HEK293 (cell line): ENCODE results near the gene PEPD.

Source experiments
- BCL11A ChIP-seq: fragments of 450-650 bp; formaldehyde crosslinking; IDR thresholded peaks from 2 replicates; pipeline ENCODE4 v1.5.1; 2016; ENCODE audit warnings: low read depth, missing biosample characterization, missing genetic modification characterization
- ZBTB1 ChIP-seq: fragments of 450-650 bp; formaldehyde crosslinking; IDR thresholded peaks from 2 replicates; pipeline ENCODE4 v1.5.1; 2016; ENCODE audit warnings: missing biosample characterization, missing genetic modification characterization
- ZNF121 ChIP-seq: fragments of 450-650 bp; formaldehyde crosslinking; IDR thresholded peaks from 2 replicates; pipeline ENCODE4 v1.5.1; 2016; ENCODE audit warnings: missing biosample characterization, missing genetic modification characterization
- ZNF292 ChIP-seq: fragments of 450-650 bp; formaldehyde crosslinking; IDR thresholded peaks from 2 replicates; pipeline ENCODE4 v1.5.1; 2016; ENCODE audit warnings: low read depth, missing biosample characterization, missing genetic modification characterization, borderline replicate concordance
- ZNF311 ChIP-seq: fragments of 450-650 bp; formaldehyde crosslinking; IDR thresholded peaks from 2 replicates; pipeline ENCODE4 v1.5.1; 2017; ENCODE audit warnings: missing biosample characterization, missing genetic modification characterization, borderline replicate concordance
- ZXDB ChIP-seq: fragments of 450-650 bp; formaldehyde crosslinking; IDR thresholded peaks from 2 replicates; pipeline ENCODE4 v1.5.1; 2016; ENCODE audit warnings: missing biosample characterization, missing genetic modification characterization
- TF ChIP-seq, protein P1 (sequence below): fragments of 450-650 bp; formaldehyde crosslinking; IDR thresholded peaks from 2 replicates; pipeline ENCODE4 v1.5.1; 2016; ENCODE audit warnings: missing biosample characterization, missing genetic modification characterization
- TF ChIP-seq, protein P2 (sequence below): fragments of 450-650 bp; formaldehyde crosslinking; IDR thresholded peaks from 2 replicates; pipeline ENCODE4 v1.5.1; 2016; ENCODE audit warnings: missing biosample characterization, missing genetic modification characterization
- TF ChIP-seq, protein P3 (sequence below): fragments of 450-650 bp; formaldehyde crosslinking; IDR thresholded peaks from 2 replicates; pipeline ENCODE4 v1.5.1; 2016; ENCODE audit warnings: missing biosample characterization, missing genetic modification characterization, borderline replicate concordance
- TF ChIP-seq, protein P4 (sequence below): fragments of 450-650 bp; formaldehyde crosslinking; IDR thresholded peaks from 2 replicates; pipeline ENCODE4 v1.5.1; 2016; ENCODE audit warnings: missing biosample characterization, missing genetic modification characterization, low read depth
- TF ChIP-seq, protein P5 (sequence below): fragments of 450-650 bp; IDR thresholded peaks from 2 replicates; pipeline ENCODE4 v1.5.1; 2018; ENCODE audit warnings: missing biosample characterization, missing genetic modification characterization
- TF ChIP-seq, protein P6 (sequence below): fragments of 450-650 bp; formaldehyde crosslinking; IDR thresholded peaks from 2 replicates; pipeline ENCODE4 v1.5.1; 2016; ENCODE audit warnings: missing biosample characterization, missing genetic modification characterization, low read depth
- TF ChIP-seq, protein P7 (sequence below): fragments of 450-650 bp; formaldehyde crosslinking; IDR thresholded peaks from 2 replicates; pipeline ENCODE4 v1.5.1; 2016; ENCODE audit warnings: missing biosample characterization, missing genetic modification characterization
- TF ChIP-seq, protein P8 (sequence below): fragments of 450-650 bp; formaldehyde crosslinking; IDR thresholded peaks from 2 replicates; pipeline ENCODE4 v1.5.1; 2017; ENCODE audit warnings: missing biosample characterization, missing genetic modification characterization

DNA sequence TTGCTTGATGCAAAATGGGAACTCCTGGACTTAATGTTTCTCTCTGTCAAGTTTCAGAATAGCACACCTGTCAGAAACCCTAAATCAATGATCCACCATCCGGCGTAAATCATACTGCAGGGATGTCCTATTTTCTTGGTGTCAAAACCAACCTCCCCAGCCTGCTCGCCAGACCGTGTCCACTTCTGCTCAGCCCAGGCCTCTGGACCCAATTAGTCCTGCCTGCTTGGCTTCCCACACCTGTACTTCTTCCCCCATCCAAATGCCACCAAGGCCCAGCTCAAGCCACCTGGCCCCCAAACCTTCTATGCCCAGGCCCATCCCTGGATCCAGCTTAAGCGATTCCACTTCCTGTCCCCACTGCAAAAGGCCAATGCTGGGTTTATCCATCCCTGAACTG is 25.1 kb upstream of the PEPD start:
- TF ChIP-seq, protein P1, sequence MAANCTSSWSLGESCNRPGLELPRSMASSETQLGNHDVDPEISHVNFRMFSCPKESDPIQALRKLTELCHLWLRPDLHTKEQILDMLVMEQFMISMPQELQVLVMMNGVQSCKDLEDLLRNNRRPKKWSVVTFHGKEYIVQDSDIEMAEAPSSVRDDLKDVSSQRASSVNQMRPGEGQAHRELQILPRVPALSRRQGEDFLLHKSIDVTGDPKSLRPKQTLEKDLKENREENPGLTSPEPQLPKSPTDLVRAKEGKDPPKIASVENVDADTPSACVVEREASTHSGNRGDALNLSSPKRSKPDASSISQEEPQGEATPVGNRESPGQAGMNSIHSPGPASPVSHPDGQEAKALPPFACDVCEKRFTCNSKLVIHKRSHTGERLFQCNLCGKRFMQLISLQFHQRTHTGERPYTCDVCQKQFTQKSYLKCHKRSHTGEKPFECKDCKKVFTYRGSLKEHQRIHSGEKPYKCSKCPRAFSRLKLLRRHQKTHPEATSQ (tag by site-specific recombination) = no peak
- TF ChIP-seq ZNF311 (tag by site-specific recombination) (no peak), ZXDB (tag by site-specific recombination) (no peak), ZNF121 (tag by site-specific recombination) (no peak), ZNF292 (tag by site-specific recombination) (no peak), ZBTB1 (tag by site-specific recombination) (no peak), BCL11A (tag by site-specific recombination) (no peak)
- TF ChIP-seq, protein P2, sequence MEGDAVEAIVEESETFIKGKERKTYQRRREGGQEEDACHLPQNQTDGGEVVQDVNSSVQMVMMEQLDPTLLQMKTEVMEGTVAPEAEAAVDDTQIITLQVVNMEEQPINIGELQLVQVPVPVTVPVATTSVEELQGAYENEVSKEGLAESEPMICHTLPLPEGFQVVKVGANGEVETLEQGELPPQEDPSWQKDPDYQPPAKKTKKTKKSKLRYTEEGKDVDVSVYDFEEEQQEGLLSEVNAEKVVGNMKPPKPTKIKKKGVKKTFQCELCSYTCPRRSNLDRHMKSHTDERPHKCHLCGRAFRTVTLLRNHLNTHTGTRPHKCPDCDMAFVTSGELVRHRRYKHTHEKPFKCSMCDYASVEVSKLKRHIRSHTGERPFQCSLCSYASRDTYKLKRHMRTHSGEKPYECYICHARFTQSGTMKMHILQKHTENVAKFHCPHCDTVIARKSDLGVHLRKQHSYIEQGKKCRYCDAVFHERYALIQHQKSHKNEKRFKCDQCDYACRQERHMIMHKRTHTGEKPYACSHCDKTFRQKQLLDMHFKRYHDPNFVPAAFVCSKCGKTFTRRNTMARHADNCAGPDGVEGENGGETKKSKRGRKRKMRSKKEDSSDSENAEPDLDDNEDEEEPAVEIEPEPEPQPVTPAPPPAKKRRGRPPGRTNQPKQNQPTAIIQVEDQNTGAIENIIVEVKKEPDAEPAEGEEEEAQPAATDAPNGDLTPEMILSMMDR (tag by site-specific recombination) = no peak
- TF ChIP-seq, protein P3, sequence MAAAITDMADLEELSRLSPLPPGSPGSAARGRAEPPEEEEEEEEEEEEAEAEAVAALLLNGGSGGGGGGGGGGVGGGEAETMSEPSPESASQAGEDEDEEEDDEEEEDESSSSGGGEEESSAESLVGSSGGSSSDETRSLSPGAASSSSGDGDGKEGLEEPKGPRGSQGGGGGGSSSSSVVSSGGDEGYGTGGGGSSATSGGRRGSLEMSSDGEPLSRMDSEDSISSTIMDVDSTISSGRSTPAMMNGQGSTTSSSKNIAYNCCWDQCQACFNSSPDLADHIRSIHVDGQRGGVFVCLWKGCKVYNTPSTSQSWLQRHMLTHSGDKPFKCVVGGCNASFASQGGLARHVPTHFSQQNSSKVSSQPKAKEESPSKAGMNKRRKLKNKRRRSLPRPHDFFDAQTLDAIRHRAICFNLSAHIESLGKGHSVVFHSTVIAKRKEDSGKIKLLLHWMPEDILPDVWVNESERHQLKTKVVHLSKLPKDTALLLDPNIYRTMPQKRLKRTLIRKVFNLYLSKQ (tag by site-specific recombination) = no peak
- TF ChIP-seq, protein P4, sequence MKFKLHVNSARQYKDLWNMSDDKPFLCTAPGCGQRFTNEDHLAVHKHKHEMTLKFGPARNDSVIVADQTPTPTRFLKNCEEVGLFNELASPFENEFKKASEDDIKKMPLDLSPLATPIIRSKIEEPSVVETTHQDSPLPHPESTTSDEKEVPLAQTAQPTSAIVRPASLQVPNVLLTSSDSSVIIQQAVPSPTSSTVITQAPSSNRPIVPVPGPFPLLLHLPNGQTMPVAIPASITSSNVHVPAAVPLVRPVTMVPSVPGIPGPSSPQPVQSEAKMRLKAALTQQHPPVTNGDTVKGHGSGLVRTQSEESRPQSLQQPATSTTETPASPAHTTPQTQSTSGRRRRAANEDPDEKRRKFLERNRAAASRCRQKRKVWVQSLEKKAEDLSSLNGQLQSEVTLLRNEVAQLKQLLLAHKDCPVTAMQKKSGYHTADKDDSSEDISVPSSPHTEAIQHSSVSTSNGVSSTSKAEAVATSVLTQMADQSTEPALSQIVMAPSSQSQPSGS (tag by site-specific recombination) = no peak
- TF ChIP-seq, protein P5, sequence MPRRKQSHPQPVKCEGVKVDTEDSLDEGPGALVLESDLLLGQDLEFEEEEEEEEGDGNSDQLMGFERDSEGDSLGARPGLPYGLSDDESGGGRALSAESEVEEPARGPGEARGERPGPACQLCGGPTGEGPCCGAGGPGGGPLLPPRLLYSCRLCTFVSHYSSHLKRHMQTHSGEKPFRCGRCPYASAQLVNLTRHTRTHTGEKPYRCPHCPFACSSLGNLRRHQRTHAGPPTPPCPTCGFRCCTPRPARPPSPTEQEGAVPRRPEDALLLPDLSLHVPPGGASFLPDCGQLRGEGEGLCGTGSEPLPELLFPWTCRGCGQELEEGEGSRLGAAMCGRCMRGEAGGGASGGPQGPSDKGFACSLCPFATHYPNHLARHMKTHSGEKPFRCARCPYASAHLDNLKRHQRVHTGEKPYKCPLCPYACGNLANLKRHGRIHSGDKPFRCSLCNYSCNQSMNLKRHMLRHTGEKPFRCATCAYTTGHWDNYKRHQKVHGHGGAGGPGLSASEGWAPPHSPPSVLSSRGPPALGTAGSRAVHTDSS (tag by site-specific recombination) = no peak
- TF ChIP-seq, protein P6, sequence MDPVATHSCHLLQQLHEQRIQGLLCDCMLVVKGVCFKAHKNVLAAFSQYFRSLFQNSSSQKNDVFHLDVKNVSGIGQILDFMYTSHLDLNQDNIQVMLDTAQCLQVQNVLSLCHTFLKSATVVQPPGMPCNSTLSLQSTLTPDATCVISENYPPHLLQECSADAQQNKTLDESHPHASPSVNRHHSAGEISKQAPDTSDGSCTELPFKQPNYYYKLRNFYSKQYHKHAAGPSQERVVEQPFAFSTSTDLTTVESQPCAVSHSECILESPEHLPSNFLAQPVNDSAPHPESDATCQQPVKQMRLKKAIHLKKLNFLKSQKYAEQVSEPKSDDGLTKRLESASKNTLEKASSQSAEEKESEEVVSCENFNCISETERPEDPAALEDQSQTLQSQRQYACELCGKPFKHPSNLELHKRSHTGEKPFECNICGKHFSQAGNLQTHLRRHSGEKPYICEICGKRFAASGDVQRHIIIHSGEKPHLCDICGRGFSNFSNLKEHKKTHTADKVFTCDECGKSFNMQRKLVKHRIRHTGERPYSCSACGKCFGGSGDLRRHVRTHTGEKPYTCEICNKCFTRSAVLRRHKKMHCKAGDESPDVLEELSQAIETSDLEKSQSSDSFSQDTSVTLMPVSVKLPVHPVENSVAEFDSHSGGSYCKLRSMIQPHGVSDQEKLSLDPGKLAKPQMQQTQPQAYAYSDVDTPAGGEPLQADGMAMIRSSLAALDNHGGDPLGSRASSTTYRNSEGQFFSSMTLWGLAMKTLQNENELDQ (tag by site-specific recombination) = no peak
- TF ChIP-seq, protein P7, sequence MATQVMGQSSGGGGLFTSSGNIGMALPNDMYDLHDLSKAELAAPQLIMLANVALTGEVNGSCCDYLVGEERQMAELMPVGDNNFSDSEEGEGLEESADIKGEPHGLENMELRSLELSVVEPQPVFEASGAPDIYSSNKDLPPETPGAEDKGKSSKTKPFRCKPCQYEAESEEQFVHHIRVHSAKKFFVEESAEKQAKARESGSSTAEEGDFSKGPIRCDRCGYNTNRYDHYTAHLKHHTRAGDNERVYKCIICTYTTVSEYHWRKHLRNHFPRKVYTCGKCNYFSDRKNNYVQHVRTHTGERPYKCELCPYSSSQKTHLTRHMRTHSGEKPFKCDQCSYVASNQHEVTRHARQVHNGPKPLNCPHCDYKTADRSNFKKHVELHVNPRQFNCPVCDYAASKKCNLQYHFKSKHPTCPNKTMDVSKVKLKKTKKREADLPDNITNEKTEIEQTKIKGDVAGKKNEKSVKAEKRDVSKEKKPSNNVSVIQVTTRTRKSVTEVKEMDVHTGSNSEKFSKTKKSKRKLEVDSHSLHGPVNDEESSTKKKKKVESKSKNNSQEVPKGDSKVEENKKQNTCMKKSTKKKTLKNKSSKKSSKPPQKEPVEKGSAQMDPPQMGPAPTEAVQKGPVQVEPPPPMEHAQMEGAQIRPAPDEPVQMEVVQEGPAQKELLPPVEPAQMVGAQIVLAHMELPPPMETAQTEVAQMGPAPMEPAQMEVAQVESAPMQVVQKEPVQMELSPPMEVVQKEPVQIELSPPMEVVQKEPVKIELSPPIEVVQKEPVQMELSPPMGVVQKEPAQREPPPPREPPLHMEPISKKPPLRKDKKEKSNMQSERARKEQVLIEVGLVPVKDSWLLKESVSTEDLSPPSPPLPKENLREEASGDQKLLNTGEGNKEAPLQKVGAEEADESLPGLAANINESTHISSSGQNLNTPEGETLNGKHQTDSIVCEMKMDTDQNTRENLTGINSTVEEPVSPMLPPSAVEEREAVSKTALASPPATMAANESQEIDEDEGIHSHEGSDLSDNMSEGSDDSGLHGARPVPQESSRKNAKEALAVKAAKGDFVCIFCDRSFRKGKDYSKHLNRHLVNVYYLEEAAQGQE (tag by site-specific recombination) = no peak
- TF ChIP-seq, protein P8, sequence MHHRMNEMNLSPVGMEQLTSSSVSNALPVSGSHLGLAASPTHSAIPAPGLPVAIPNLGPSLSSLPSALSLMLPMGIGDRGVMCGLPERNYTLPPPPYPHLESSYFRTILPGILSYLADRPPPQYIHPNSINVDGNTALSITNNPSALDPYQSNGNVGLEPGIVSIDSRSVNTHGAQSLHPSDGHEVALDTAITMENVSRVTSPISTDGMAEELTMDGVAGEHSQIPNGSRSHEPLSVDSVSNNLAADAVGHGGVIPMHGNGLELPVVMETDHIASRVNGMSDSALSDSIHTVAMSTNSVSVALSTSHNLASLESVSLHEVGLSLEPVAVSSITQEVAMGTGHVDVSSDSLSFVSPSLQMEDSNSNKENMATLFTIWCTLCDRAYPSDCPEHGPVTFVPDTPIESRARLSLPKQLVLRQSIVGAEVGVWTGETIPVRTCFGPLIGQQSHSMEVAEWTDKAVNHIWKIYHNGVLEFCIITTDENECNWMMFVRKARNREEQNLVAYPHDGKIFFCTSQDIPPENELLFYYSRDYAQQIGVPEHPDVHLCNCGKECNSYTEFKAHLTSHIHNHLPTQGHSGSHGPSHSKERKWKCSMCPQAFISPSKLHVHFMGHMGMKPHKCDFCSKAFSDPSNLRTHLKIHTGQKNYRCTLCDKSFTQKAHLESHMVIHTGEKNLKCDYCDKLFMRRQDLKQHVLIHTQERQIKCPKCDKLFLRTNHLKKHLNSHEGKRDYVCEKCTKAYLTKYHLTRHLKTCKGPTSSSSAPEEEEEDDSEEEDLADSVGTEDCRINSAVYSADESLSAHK (tag by site-specific recombination) = no peak
